Astrocyte (in vitro differentiated cells and primary cell): ENCODE data around the gene APLP2.

Experiments
- CTCF ChIP-seq: IDR thresholded peaks from 2 replicates; pipeline ENCODE4 v1.5.1; 2011; ENCODE audit warnings: low read depth, mild to moderate bottlenecking, inconsistent platforms, low read length, moderate library complexity; ENCODE audit not compliant: insufficient read depth
- EZH2 ChIP-seq: IDR thresholded peaks from 2 replicates; pipeline ENCODE4 v1.6.1; 2012; ENCODE audit warnings: mild to moderate bottlenecking, low read length, inconsistent platforms; ENCODE audit not compliant: insufficient read depth

DNA sequence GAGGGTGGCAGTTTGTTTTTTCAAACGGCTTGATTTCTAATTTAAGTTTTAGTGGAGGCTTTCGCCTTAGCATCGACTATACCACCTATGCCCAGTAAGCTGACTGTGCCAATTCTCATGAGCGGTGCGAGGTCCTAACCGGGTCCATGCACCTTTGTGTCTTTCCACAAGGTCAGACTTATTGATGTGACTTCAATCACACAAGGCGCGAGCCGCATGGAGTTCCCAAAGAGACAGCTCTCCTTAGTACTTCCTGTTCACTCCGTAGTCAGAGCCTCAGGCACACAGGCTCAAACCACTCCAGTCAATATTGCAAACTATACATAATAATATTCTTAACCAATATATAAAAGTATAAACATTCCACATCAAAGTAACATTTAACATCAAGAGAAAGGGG lies 108.1 kb downstream of the APLP2 start:
- TF ChIP-seq EZH2 = no peak
- TF ChIP-seq CTCF = no peak
